HG03108 (cell line): ENCODE data around the gene FNDC7.
"Not testable (repeated sequence)": the region's sequence is repeated elsewhere in the genome, so short reads cannot be mapped to it uniquely, and the experiment has no call there.

Experiments
- ATAC-seq: cut with Tn5 transposase; IDR thresholded peaks from one replicate; pipeline ENCODE4 v1.9.1; 2021; ENCODE audit warnings: moderate library complexity; ENCODE audit not compliant: unreplicated experiment

Gene FNDC7

GRCh38 chr1:108692724-108693655, 19.7 kb upstream of the FNDC7 start:
- peak; percentile 51 for ATAC-seq

GRCh38 chr1:108695535-108695934, 17.2 kb upstream of the FNDC7 start:
- no peak for ATAC-seq

- no peak for ATAC-seq
Measured at GRCh38 chr1:108699375-108700332, 13.1 kb upstream of the FNDC7 start.

GRCh38 chr1:108701176-108701849, 11.4 kb upstream of the FNDC7 start:
- ATAC-seq: no peak

GRCh38 chr1:108702109-108702508, 10.6 kb upstream of the FNDC7 start:
- ATAC-seq: not testable (repeated sequence)

- ATAC-seq: no peak
Measured at GRCh38 chr1:108703939-108704338, 8.8 kb upstream of the FNDC7 start.

GRCh38 chr1:108704496-108704895, 8.2 kb upstream of the FNDC7 start:
- no peak for ATAC-seq

- no peak for ATAC-seq
Measured at GRCh38 chr1:108706643-108707042, 6.1 kb upstream of the FNDC7 start.

- ATAC-seq: no peak
Measured at GRCh38 chr1:108708691-108709660, 3.7 kb upstream of the FNDC7 start.

GRCh38 chr1:108715932-108716331, 3.2 kb downstream of the FNDC7 start:
- no peak for ATAC-seq

GRCh38 chr1:108716437-108717230, 3.9 kb downstream of the FNDC7 start:
- no peak for ATAC-seq

- no peak for ATAC-seq
Measured at GRCh38 chr1:108717774-108718316, 5.1 kb downstream of the FNDC7 start.

- no peak for ATAC-seq
Measured at GRCh38 chr1:108718927-108719655, 6.4 kb downstream of the FNDC7 start.

- no peak for ATAC-seq
Measured at GRCh38 chr1:108719656-108720435, 7.1 kb downstream of the FNDC7 start.

GRCh38 chr1:108722292-108722691, 9.6 kb downstream of the FNDC7 start:
- ATAC-seq: no peak

GRCh38 chr1:108725906-108726305, 13.2 kb downstream of the FNDC7 start:
- ATAC-seq: no peak

- no peak for ATAC-seq
Measured at GRCh38 chr1:108728327-108728923, 15.7 kb downstream of the FNDC7 start.
